SH-SY5Y (cell line): ENCODE results near the gene DNAJC21.

ENCODE experiments used
- GATA2 ChIP-seq: IDR thresholded peaks from 2 replicates; pipeline ENCODE4 v1.6.1; 2011; ENCODE audit warnings: mild to moderate bottlenecking, low read depth, low read length
- GATA3 ChIP-seq: IDR thresholded peaks from 2 replicates; pipeline ENCODE4 v1.6.1; 2011; ENCODE audit warnings: low read depth, mild to moderate bottlenecking, low read length, moderate library complexity

Gene DNAJC21

GRCh38 chr5:34913072-34913471, 16.3 kb upstream of the DNAJC21 start:
- TF ChIP-seq GATA3 (no peak), GATA2 (no peak)

DNA sequence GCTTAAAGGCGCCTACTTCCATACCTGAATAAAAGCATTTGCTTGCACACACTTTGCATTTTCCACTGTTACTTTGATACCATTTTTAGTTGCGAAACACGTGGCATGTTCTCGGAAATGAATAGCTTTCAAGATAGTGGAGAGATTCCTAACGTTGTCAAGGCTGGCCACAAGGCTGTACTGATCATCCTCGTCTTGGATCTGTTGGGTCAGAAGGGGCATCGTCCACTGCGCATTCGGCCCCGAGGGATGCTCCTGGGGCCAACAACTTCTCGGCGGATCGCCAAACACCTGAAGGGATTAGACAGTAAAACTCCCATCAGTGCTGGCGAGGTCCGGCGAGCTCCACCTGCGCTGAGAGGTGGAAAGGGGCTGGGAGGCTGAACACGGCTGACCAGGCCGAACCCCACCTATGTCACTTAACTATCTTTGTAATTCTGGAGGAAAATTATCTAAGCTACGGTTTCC, 14.7 kb upstream of the DNAJC21 start:
- TF ChIP-seq GATA3 (no peak), GATA2 (no peak)

DNA sequence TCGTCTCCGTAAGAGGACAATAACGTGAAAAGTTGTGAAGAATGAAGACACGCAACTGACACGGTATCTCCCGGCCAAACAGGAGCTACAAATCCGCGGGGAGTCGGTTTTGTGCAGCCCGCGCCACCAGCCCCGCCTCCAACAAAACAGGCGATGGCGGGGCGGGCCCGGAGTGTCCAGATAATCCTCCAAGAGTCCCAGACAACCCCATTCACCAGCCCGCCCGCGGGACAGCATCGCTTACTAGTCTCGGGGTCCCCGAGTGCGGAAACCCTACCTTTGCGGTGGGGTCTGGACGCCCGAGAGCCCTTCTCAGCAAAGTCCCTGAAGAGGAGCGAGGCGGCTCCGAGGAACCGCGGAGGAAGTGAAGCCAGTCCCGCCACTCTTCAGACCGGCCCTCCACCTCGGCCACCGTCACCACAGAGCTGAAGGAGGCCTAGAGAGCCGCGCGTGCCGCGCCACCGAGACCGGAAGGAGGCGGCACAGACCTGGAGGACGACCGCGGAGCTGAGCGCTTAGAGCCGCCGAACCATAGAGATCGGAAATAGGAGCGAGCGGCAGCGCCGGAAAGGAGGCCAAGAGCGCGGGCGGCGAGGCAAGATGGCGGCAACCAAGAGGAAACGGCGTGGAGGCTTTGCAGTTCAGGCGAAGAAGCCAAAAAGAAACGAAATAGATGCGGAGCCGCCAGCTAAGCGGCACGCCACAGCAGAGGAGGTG, 14.1 kb upstream of the DNAJC21 start, which contains the start of the genes BRIX1 and RAD1:
Gene BRIX1, plus strand, starts transcription at position 573 of the 717 bp plus-strand sequence. Its CDS starts 28 bp downstream, at position 601.
Gene RAD1, minus strand, starts transcription at position 366 of the 717 bp plus-strand sequence. CDS start 612 bp downstream, outside the sequence.
- TF ChIP-seq GATA3 (no peak), GATA2 (no peak; the same call in 1 of the 2 replicates)

- TF ChIP-seq GATA3 (no peak), GATA2 (no peak)
These were observed 13.5 kb upstream of the DNAJC21 start for GRCh38 chr5:34915856-34916192.

DNA sequence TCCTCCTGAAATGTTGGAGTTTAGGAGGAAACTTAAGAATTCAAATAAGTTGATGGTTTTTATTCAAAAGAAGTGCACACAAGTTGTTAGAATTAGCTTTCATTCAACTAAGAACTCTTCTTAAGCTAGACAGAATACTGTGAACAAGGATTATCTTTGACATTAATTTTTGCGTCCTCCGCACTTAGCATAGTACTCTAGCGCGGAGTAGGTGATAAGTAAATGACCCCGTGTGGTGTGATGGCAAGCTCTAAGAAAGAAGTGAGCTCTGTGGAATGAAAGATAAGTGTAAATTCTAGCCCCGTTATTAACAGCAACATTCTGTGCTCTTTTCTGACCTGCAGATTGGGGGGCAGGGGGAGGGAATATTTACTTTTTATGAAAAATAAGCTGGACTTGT, 12.8 kb upstream of the DNAJC21 start:
- no peak for TF ChIP-seq GATA3
- TF ChIP-seq GATA2 = no peak

- TF ChIP-seq GATA2 = no peak
- TF ChIP-seq GATA3 = no peak
These were observed 11.3 kb upstream of the DNAJC21 start for GRCh38 chr5:34918025-34918424.

DNA sequence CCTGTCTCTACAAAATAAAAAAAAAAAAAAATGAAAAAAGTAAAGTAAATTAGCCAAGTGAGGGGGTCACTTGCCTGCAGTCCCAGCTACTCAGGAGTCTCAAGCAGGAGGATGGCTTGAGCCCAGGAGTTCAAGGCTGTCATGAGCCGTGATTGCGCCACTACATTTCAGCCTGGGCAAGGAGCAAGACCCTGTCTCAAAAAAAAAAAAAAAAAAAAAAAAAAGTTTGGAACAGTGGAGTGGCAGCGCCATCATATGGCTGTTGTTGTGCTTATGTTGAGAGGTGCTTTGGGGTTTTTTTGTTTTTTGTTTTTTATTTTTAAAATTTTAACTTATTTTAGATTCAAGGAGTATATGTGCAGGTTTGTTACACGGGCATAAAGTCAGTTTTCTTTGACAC, 10.3 kb upstream of the DNAJC21 start:
- no peak for TF ChIP-seq GATA2
- no peak for TF ChIP-seq GATA3

GRCh38 chr5:34923694-34924461, 5.5 kb upstream of the DNAJC21 start:
- TF ChIP-seq GATA3 (no peak), GATA2 (no peak)

GRCh38 chr5:34924462-34924765, 4.9 kb upstream of the DNAJC21 start:
- TF ChIP-seq GATA2 (no peak), GATA3 (no peak)

GRCh38 chr5:34926318-34926888, 3.0 kb upstream of the DNAJC21 start:
- TF ChIP-seq GATA3 (no peak), GATA2 (no peak)

DNA sequence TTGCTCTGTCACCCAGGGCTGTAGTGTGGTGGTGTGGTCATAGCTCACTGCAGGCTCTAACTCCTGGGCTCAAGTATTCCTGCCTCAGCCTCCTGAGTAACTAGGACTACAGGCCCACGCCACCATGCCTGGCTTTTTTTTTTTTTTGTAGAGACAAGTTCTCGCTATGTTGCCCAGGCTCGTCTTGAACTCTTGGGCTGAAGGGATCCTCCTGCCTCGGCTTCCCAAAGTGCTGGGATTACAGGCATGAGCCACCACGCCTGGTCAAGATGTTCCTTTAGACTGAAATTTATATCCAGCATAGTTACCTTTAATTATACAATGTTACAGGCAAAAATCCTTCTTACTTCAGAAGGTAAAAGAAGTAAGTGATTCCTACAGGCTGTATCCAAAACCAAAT, 1.6 kb upstream of the DNAJC21 start:
- TF ChIP-seq GATA2 (no peak), GATA3 (no peak)

- TF ChIP-seq GATA2 (no peak), GATA3 (no peak)
These were observed 1.1 kb upstream of the DNAJC21 start for GRCh38 chr5:34928267-34928666.

GRCh38 chr5:34929720-34930461, 532 bp downstream of the DNAJC21 start:
- TF ChIP-seq GATA2 (no peak), GATA3 (no peak)

DNA sequence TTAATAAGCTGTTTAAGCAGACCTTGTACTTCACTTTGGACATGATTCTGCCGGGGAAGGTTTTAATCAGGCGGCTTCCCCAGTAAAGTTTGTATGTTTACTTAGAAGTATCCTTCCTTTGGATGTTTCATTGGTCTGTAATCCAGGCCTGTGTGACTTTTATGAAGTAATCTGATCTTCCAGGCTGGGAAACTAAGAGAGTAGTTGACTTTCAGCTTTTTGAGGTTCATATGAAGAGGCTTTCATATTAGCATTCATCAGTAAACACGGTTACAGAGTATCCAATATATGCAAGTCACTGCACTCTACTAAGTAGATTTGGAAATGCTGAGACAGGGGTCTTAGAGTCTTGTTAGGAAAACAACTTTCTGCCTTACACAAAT, 1.1 kb downstream of the DNAJC21 start:
- TF ChIP-seq GATA2 (no peak), GATA3 (no peak)

GRCh38 chr5:34930870-34931269, 1.5 kb downstream of the DNAJC21 start:
- TF ChIP-seq GATA3 (no peak), GATA2 (no peak)
